Spleen (tissue), 11 donors: ENCODE results near the gene HOXA6. TPM values are rescaled to one million over a fixed set of nuclear protein-coding genes. Genes with fewer than 3 reads are reported as not detected.

Source experiments
- DNase-seq: peaks from one replicate; pipeline ENCODE4 v3.0.0-alpha.2; 2020
- H3K27ac ChIP-seq, 8 donors: fragments of 200-600 bp; sonication (generic) in 7 of 8; 1 replicate in 4 of 8; 2 replicates in 4 of 8; pipeline versions ENCODE4 v1.5.0 to v1.8.0; 2016 to 2021; ENCODE audit warnings: inconsistent platforms in 4 of 8, mild to moderate bottlenecking in 4 of 8, moderate library complexity in 1 of 8
- H3K27me3 ChIP-seq, 7 donors: fragments of 200-600 bp; sonication (generic) in 6 of 7; replicated peaks in 1 of 7; 1 replicate in 4 of 7; 2 replicates in 3 of 7; pipeline versions ENCODE4 v1.5.0 to v1.8.0; 2016 to 2021; ENCODE audit warnings: inconsistent platforms in 3 of 7, mild to moderate bottlenecking in 1 of 7
- H3K36me3 ChIP-seq, 6 donors: fragments of 200-600 bp; sonication (generic) in 5 of 6; 1 replicate in 4 of 6; 2 replicates in 2 of 6; pipeline versions ENCODE4 v1.5.0 to v1.8.0; 2016 to 2021; ENCODE audit warnings: inconsistent platforms in 2 of 6
- H3K4me1 ChIP-seq, 6 donors: fragments of 200-600 bp; sonication (generic) in 5 of 6; 1 replicate in 3 of 6; 2 replicates in 3 of 6; pipeline versions ENCODE4 v1.5.0 to v1.8.0; 2016 to 2021; ENCODE audit warnings: inconsistent platforms in 3 of 6
- H3K4me3 ChIP-seq, 8 donors: fragments of 200-600 bp; sonication (generic) in 7 of 8; 1 replicate in 4 of 8; 2 replicates in 4 of 8; pipeline versions ENCODE4 v1.5.0 to v1.8.0; 2016 to 2021; ENCODE audit warnings: inconsistent platforms in 4 of 8, mild to moderate bottlenecking in 4 of 8, moderate library complexity in 2 of 8
- H3K9me3 ChIP-seq, 8 donors: fragments of 200-600 bp; sonication (generic) in 7 of 8; 1 replicate in 4 of 8; 2 replicates in 4 of 8; pipeline versions ENCODE4 v1.5.0 to v1.8.0; 2016 to 2021; ENCODE audit warnings: inconsistent platforms in 4 of 8
- CTCF ChIP-seq, 11 experiments: fragments of 200-600 bp in 7 of 11; fragments of 450-650 bp in 4 of 11; sonication (generic) in 4 of 11; IDR thresholded peaks in 8 of 11; conservative IDR thresholded peaks in 3 of 11; 1 replicate in 7 of 11; 2 replicates in 4 of 11; pipeline versions ENCODE4 v1.4.0 to v1.8.0; 2016 to 2021; ENCODE audit warnings: antibody characterized with exemption in 11 of 11, inconsistent platforms in 4 of 11, mild to moderate bottlenecking in 1 of 11
- POLR2A ChIP-seq, 3 donors: fragments of 450-650 bp; IDR thresholded peaks; one replicate each; pipeline ENCODE4 v1.5.1; 2017; ENCODE audit warnings: antibody characterized with exemption in 3 of 3, mild to moderate bottlenecking in 1 of 3
- POLR2AphosphoS5 ChIP-seq, 3 donors: sonication (generic); formaldehyde crosslinking; IDR thresholded peaks; one replicate each; pipeline ENCODE4 v1.5.1; 2017; ENCODE audit warnings: antibody characterized with exemption in 3 of 3
- WGBS, 5 donors: extraction: QIAGEN DNeasy Blood & Tissue Kit in 3 of 5; methylation state at CpG; one replicate each; pipeline versions ENCODE4 v1.1.5 to v1.1.7; 2013 to 2018; 5-methylcytosine and 5-hydroxymethylcytosine counted together
- intact Hi-C: fragments of 100-400 bp; cut with DNase I; formaldehyde crosslinking; loops from one replicate; pipeline ENCODE4 v1.15.0; 2023; ENCODE audit warnings: low total_unique reads
- polyA plus RNA-seq, 3 donors: library from polyadenylated mRNA; stranded (reverse); fragments of 200-250 nt; gene quantifications; one replicate each; pipeline ENCODE4 v1.2.1, GENCODE V29; 2013
- total RNA-seq, 7 donors: library from RNA; depleted of rRNA in 3 of 7; stranded (reverse); fragments of >200 nt in 3 of 7; fragmentation: NEBNext Ultra II Directional in 4 of 7; extraction: Animal tissue kit (Norgen Biotek cat#: 25700) in 4 of 7; gene quantifications; one replicate each; pipeline versions ENCODE4 v1.1.0 to v1.2.1, GENCODE V29; 2016 to 2021
- donor health status: healthy with polysubstance abuse.
- donor health status: DM: no; HTN: no; CAD: no; lungs with moderate emphysema.
- donor health status: DM: no; HTN: no; CAD: no.
- donor health status: Bipolar disorder and iron deficiency.
- donor health status: healthy.
- donor health status: DM: no; HTN: no; CAD: no.
- donor health status: DM: yes; HTN: yes; CAD: no.

HOXA6 gene
- total and polyA plus RNA-seq, 10 donors: 0.26 to 2.0 (median 1.2) TPM; not detected in 2

GRCh38 chr7:27124902-27125689 lies 22.5 kb downstream of the HOXA6 start:
- Histone ChIP-seq H3K27me3 (peaks cover 0 to 10% (median 0%) of the 10 kb centered on the region in 7 donors), H3K4me1 (peaks cover 0 to 26% (median 0%) of the 10 kb centered on the region in 6 donors), H3K36me3 (no peaks in the 10 kb centered on the region), H3K9me3 (no peaks in the 10 kb centered on the region), H3K27ac (no peak overlapping the region), H3K4me3 (no peak overlapping the region)
- DNase-seq: no peak
- 79 to 88% (median 86%) methylated on average over 8 of the region's 8 CpGs for WGBS, 5 donors
- TF ChIP-seq POLR2A (IDR thresholded peaks at IDR 0.05): no peak
- no peak for TF ChIP-seq POLR2AphosphoS5 (IDR thresholded peaks at IDR 0.05)
- no peak for TF ChIP-seq CTCF (IDR thresholded peaks at IDR 0.05 in 8 of 11, conservative IDR thresholded peaks at IDR 0.05 in 3 of 11)
- intact Hi-C loops: no loop called here

GRCh38 chr7:27124096-27124901 lies 23.3 kb downstream of the HOXA6 start:
- H3K4me3 ChIP-seq: no peak overlapping the region
- TF ChIP-seq POLR2AphosphoS5 (IDR thresholded peaks at IDR 0.05) (no peak), POLR2A (IDR thresholded peaks at IDR 0.05) (no peak), CTCF (IDR thresholded peaks at IDR 0.05 in 8 of 11, conservative IDR thresholded peaks at IDR 0.05 in 3 of 11) (no peak)
- no peaks in the 10 kb centered on the region for H3K9me3 ChIP-seq
- H3K36me3 ChIP-seq: no peaks in the 10 kb centered on the region
- no peak for DNase-seq
- H3K27me3 ChIP-seq: peaks cover 0 to 10% (median 0%) of the 10 kb centered on the region in 7 donors
- peaks cover 0 to 24% (median 6%) of the 10 kb centered on the region in 6 donors for H3K4me1 ChIP-seq
- 90 to 96% (median 92%) methylated on average over 43 of the region's 43 CpGs for whole genome bisulfite sequencing, 5 donors
- no peak overlapping the region for H3K27ac ChIP-seq
- intact Hi-C loops: no loop called here

GRCh38 chr7:27123477-27124053 lies 24.0 kb downstream of the HOXA6 start:
- Histone ChIP-seq H3K4me1 (peaks cover 0 to 17% (median 7%) of the 10 kb centered on the region in 6 donors), H3K27ac (peak overlapping the region in 3 of 8 donors; percentile 45 to 77 (median 57)), H3K9me3 (no peaks in the 10 kb centered on the region), H3K27me3 (peaks cover 0 to 10% (median 0%) of the 10 kb centered on the region in 7 donors), H3K4me3 (no peak overlapping the region), H3K36me3 (no peaks in the 10 kb centered on the region)
- WGBS, 5 donors: 89 to 97% (median 92%) methylated on average over 26 of the region's 26 CpGs
- DNase-seq: no peak
- TF ChIP-seq CTCF (IDR thresholded peaks at IDR 0.05 in 8 of 11, conservative IDR thresholded peaks at IDR 0.05 in 3 of 11): no peak
- TF ChIP-seq POLR2AphosphoS5 (IDR thresholded peaks at IDR 0.05): no peak
- TF ChIP-seq POLR2A (IDR thresholded peaks at IDR 0.05): no peak
- intact Hi-C loops: no loop called here
